CD14-positive monocyte (primary cell): Measurements from ENCODE around the gene UCP2. TPM values are rescaled to one million over a fixed set of nuclear protein-coding genes. Genes with fewer than 3 reads are reported as not detected.
A peak's percentile ranks its signal among the peaks of the same experiment; 100 is the strongest.

ENCODE experiments used
- DNase-seq, 3 donors: peaks; one replicate each; pipeline ENCODE4 v3.0.0-alpha.2; 2011 to 2022
- H2AFZ ChIP-seq: 2 replicates; pipeline ENCODE4 v1.6.0; 2012; ENCODE audit warnings: mild to moderate bottlenecking, low read depth, low read length, inconsistent platforms; ENCODE audit not compliant: insufficient read depth, poor library complexity, severe bottlenecking
- H3K27ac ChIP-seq, 2 donors: 1 replicate in 1 of 2; 2 replicates in 1 of 2; pipeline ENCODE4 v1.5.1; 2012 to 2013; ENCODE audit warnings: low read length in 2 of 2, control low read depth in 1 of 2, inconsistent platforms in 1 of 2, low read depth in 1 of 2, mild to moderate bottlenecking in 1 of 2
- H3K27me3 ChIP-seq, 2 donors: one replicate each; pipeline versions ENCODE4 v1.6.0 to v1.6.1; 2011 to 2013; ENCODE audit warnings: low read length in 2 of 2; ENCODE audit not compliant: control insufficient read depth in 2 of 2, insufficient read depth in 2 of 2
- H3K36me3 ChIP-seq, 2 donors: replicated peaks in 1 of 2; 1 replicate in 1 of 2; 2 replicates in 1 of 2; pipeline versions ENCODE4 v1.5.1 to v1.6.1; 2012 to 2013; ENCODE audit warnings: low read length in 2 of 2, control low read depth in 1 of 2, inconsistent platforms in 1 of 2, mild to moderate bottlenecking in 1 of 2; ENCODE audit not compliant: insufficient read depth in 2 of 2, control insufficient read depth in 1 of 2
- H3K4me1 ChIP-seq, 2 donors: 1 replicate in 1 of 2; 2 replicates in 1 of 2; pipeline versions ENCODE4 v1.5.1 to v1.6.1; 2012 to 2013; ENCODE audit warnings: low read length in 2 of 2, control low read depth in 1 of 2, inconsistent platforms in 1 of 2, mild to moderate bottlenecking in 1 of 2, moderate library complexity in 1 of 2; ENCODE audit not compliant: insufficient read depth in 2 of 2, control insufficient read depth in 1 of 2
- H3K4me2 ChIP-seq: replicated peaks from 2 replicates; pipeline ENCODE3; 2012; ENCODE audit warnings: low read length, moderate library complexity, mild to moderate bottlenecking; ENCODE audit not compliant: poor library complexity, severe bottlenecking; ENCODE audit errors: extremely low read depth
- H3K4me3 ChIP-seq, 3 experiments: fragments of 200-600 bp in 1 of 3; sonication (generic) in 1 of 3; replicated peaks in 1 of 3; 1 replicate in 2 of 3; 2 replicates in 1 of 3; pipeline ENCODE4 v1.5.1; 2011 to 2013; ENCODE audit warnings: low read length in 3 of 3, mild to moderate bottlenecking in 3 of 3, control low read depth in 2 of 3, low read depth in 2 of 3, inconsistent platforms in 1 of 3, moderate library complexity in 1 of 3
- H3K79me2 ChIP-seq: 2 replicates; pipeline ENCODE4 v1.6.0; 2012; ENCODE audit warnings: mild to moderate bottlenecking, control low read depth, inconsistent platforms, low read length, moderate library complexity; ENCODE audit not compliant: insufficient read depth
- H3K9ac ChIP-seq: 2 replicates; pipeline ENCODE4 v1.6.0; 2017; ENCODE audit warnings: low read length, mild to moderate bottlenecking; ENCODE audit not compliant: insufficient read depth, poor library complexity, severe bottlenecking
- H3K9me3 ChIP-seq, 2 donors: replicated peaks in 1 of 2; 1 replicate in 1 of 2; 2 replicates in 1 of 2; pipeline versions ENCODE4 v1.5.1 to v1.6.1; 2012 to 2013; ENCODE audit warnings: low read length in 2 of 2, control low read depth in 1 of 2; ENCODE audit not compliant: control insufficient read depth in 1 of 2, insufficient read depth in 1 of 2
- H4K20me1 ChIP-seq: 2 replicates; pipeline ENCODE4 v1.6.0; 2012; ENCODE audit warnings: mild to moderate bottlenecking, low read length, control low read depth, moderate library complexity; ENCODE audit not compliant: insufficient read depth
- H3K27ac Mint-ChIP-seq, 7 donors: one replicate each; pipeline ENCODE4 v1.8.0; 2020; ENCODE audit warnings: mild to moderate bottlenecking in 7 of 7, mixed read lengths in 7 of 7, moderate library complexity in 6 of 7, inconsistent platforms in 2 of 7
- H3K27me3 Mint-ChIP-seq, 3 donors: one replicate each; pipeline ENCODE4 v1.8.0; 2021 to 2022; ENCODE audit warnings: low read depth in 3 of 3, mild to moderate bottlenecking in 3 of 3, mixed read lengths in 3 of 3, moderate library complexity in 3 of 3, inconsistent platforms in 1 of 3
- H3K36me3 Mint-ChIP-seq, 2 donors: one replicate each; pipeline ENCODE4 v1.8.0; 2020; ENCODE audit warnings: mixed read lengths in 2 of 2, inconsistent platforms in 1 of 2, mild to moderate bottlenecking in 1 of 2
- H3K4me1 Mint-ChIP-seq: one replicate; pipeline ENCODE4 v1.8.0; 2020; ENCODE audit warnings: mild to moderate bottlenecking, mixed read lengths
- H3K4me3 Mint-ChIP-seq, 2 donors: one replicate each; pipeline ENCODE4 v1.8.0; 2020; ENCODE audit warnings: mild to moderate bottlenecking in 2 of 2, mixed read lengths in 2 of 2, moderate library complexity in 1 of 2
- H3K9me3 Mint-ChIP-seq, 7 donors: one replicate each; pipeline ENCODE4 v1.8.0; 2020 to 2022; ENCODE audit warnings: mixed read lengths in 7 of 7, mild to moderate bottlenecking in 6 of 7, moderate library complexity in 6 of 7, inconsistent platforms in 2 of 7
- CTCF ChIP-seq: fragments of 200-600 bp; IDR thresholded peaks from one replicate; pipeline ENCODE4 v1.8.0; 2022; ENCODE audit warnings: antibody characterized with exemption, mild to moderate bottlenecking
- WGBS: methylation state at CpG from one replicate; pipeline ENCODE4 v1.1.5; 2013; ENCODE audit warnings: missing lambda C conversion rate; ENCODE audit not compliant: insufficient coverage; 5-methylcytosine and 5-hydroxymethylcytosine counted together
- intact Hi-C, 2 donors: fragments of 100-400 bp; cut with micrococcal nuclease; formaldehyde crosslinking; loops; one replicate each; pipeline versions ENCODE4 v1.15.0 to v1.15.1; 2023
- polyA plus RNA-seq, 3 donors: library from polyadenylated mRNA; depleted of rRNA in 1 of 3; unstranded in 2 of 3; stranded (reverse) in 1 of 3; fragments of 300-500 nt in 2 of 3; fragments of >200 nt in 1 of 3; fragmentation: Illumina TruSeq in 2 of 3; gene quantifications; 1 replicate in 2 of 3; 2 replicates in 1 of 3; pipeline ENCODE4 v1.2.3, GENCODE V29; 2012 to 2021

UCP2 gene
- polyA plus RNA-seq, 3 donors: 496 to 665 (median 649) TPM

DNA sequence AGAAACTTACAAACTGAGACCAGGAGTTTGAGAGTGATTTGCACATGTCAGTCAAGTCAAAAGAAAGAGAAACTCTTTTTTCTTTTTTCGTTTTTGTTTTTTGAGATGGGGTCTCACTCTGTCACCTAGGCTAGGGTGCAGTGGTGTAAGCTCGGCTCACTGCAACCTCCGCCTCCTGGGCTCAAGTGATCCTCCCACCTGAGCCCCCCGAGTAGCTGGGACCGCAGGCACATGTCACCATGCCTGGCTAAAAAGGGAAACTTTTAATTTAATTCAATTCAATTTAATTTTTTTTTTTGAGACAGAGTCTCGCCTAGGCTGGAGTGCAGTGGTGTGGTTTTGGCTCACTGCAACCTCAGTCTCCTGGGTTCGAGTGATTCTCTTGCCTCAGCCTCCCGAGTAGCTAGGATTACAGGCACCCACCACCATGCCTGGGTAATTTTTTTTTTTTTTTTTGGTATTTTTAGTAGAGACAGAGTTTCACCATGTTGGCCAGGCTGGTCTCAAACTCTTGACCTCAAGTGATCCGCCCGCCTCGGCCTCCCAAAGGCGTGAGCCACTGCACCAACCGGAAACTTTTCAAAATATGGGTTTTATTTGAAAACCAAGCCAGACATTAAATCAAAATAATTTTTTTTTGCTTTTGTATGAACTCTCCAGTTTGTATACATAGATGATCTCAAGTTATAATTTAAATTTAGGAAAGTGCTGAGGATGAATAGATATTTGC is 16.4 kb upstream of the UCP2 start:
- Histone ChIP-seq H3K9ac (no peak overlapping the region), H3K36me3 (peaks cover 0 to 28% of the 10 kb centered on the region in 2 donors), H3K4me1 (peaks cover 13 to 22% of the 10 kb centered on the region in 2 donors), H3K4me2 (no peak overlapping the region), H3K9me3 (no peaks in the 10 kb centered on the region), H3K27me3 (no peaks in the 10 kb centered on the region), H3K79me2 (no peaks in the 10 kb centered on the region), H4K20me1 (no peaks in the 10 kb centered on the region), H3K27ac (no peak overlapping the region), H2AFZ (no peak overlapping the region), H3K4me3 (no peak overlapping the region)
- Mint-ChIP-seq H3K36me3 (peaks cover 16 to 20% of the 10 kb centered on the region in 2 donors), H3K9me3 (no peaks in the 10 kb centered on the region), H3K4me3 (no peak overlapping the region), H3K27ac (no peak overlapping the region), H3K27me3 (no peaks in the 10 kb centered on the region), H3K4me1 (peaks cover 16% of the 10 kb centered on the region)
- TF ChIP-seq CTCF: no peak
- DNase-seq: no peak
- intact Hi-C loops: no loop called here
- 100% methylated on average over 4 of the region's 13 CpGs for WGBS

GRCh38 chr11:73997120-73997770 is 14.6 kb upstream of the UCP2 start:
- Histone ChIP-seq H3K79me2 (no peaks in the 10 kb centered on the region), H2AFZ (no peak overlapping the region), H3K9ac (no peak overlapping the region), H3K4me2 (no peak overlapping the region), H3K9me3 (no peaks in the 10 kb centered on the region), H3K27me3 (no peaks in the 10 kb centered on the region), H3K4me3 (no peak overlapping the region), H3K27ac (no peak overlapping the region), H3K36me3 (peaks cover 0 to 10% of the 10 kb centered on the region in 2 donors), H4K20me1 (no peaks in the 10 kb centered on the region), H3K4me1 (peaks cover 13 to 24% of the 10 kb centered on the region in 2 donors)
- TF ChIP-seq CTCF: no peak
- Mint-ChIP-seq H3K4me3 (no peak overlapping the region), H3K27ac (peak overlapping the region in 5 of 7 donors; percentile 21 to 82 (median 72)), H3K27me3 (no peaks in the 10 kb centered on the region), H3K9me3 (no peaks in the 10 kb centered on the region), H3K36me3 (peaks cover 7% of the 10 kb centered on the region in 2 donors), H3K4me1 (peaks cover 16% of the 10 kb centered on the region)
- WGBS: 100% methylated on average over 2 of the region's 6 CpGs
- intact Hi-C loops: no loop called here
- no peak for DNase-seq
